Measurements from ENCODE around the gene MAP3K8.

MAP3K8 gene

GRCh38 chr10:30481603-30482002 lies 47.6 kb downstream of the MAP3K8 start:
- no peak overlapping the region for H3K4me3 ChIP-seq (ENCODE audit: low read length)
- no peaks in the 10 kb centered on the region for H3K4me1 ChIP-seq (ENCODE audit: control insufficient read depth, insufficient read depth, low read length)
- no peaks in the 10 kb centered on the region for H3K9me3 ChIP-seq (ENCODE audit: control insufficient read depth, low read length)
- H3K36me3 ChIP-seq (ENCODE audit: control insufficient read depth, insufficient read depth, low read length) = no peaks in the 10 kb centered on the region
- no peak overlapping the region for H3K9ac ChIP-seq (ENCODE audit: low read length)
- no peaks in the 10 kb centered on the region for H3K27me3 ChIP-seq (ENCODE audit: control insufficient read depth, insufficient read depth, low read length)

- no peaks in the 10 kb centered on the region for H3K27me3 ChIP-seq (ENCODE audit: control insufficient read depth, insufficient read depth, low read length)
- no peaks in the 10 kb centered on the region for H3K4me1 ChIP-seq (ENCODE audit: control insufficient read depth, insufficient read depth, low read length)
- H3K36me3 ChIP-seq (ENCODE audit: control insufficient read depth, insufficient read depth, low read length) = no peaks in the 10 kb centered on the region
Observed at GRCh38 chr10:30488316-30488715, 54.3 kb downstream of the MAP3K8 start.

GRCh38 chr10:30489346-30489745 lies 55.4 kb downstream of the MAP3K8 start:
- Histone ChIP-seq H3K9me3 (ENCODE audit: control insufficient read depth, low read length) (no peaks in the 10 kb centered on the region), H3K9ac (ENCODE audit: low read length) (no peak overlapping the region)

More at GRCh38 chr10:30488316-30488715, 54.3 kb downstream of the MAP3K8 start:
- no peaks in the 10 kb centered on the region for H3K9me3 ChIP-seq (ENCODE audit: control insufficient read depth, low read length)
- no peak overlapping the region for H3K4me3 ChIP-seq (ENCODE audit: low read length)
- H3K9ac ChIP-seq (ENCODE audit: low read length) = no peak overlapping the region

GRCh38 chr10:30490289-30491000 lies 56.5 kb downstream of the MAP3K8 start:
- no peaks in the 10 kb centered on the region for H3K36me3 ChIP-seq (ENCODE audit: control insufficient read depth, insufficient read depth, low read length)
- no peak overlapping the region for H3K4me3 ChIP-seq (ENCODE audit: low read length)
- H3K4me1 ChIP-seq (ENCODE audit: control insufficient read depth, insufficient read depth, low read length) = no peaks in the 10 kb centered on the region
- H3K27me3 ChIP-seq (ENCODE audit: control insufficient read depth, insufficient read depth, low read length) = no peaks in the 10 kb centered on the region
- no peak overlapping the region for H3K9ac ChIP-seq (ENCODE audit: low read length)
- H3K9me3 ChIP-seq (ENCODE audit: control insufficient read depth, low read length) = no peaks in the 10 kb centered on the region

More at GRCh38 chr10:30489346-30489745, 55.4 kb downstream of the MAP3K8 start:
- H3K36me3 ChIP-seq (ENCODE audit: control insufficient read depth, insufficient read depth, low read length) = no peaks in the 10 kb centered on the region
- no peaks in the 10 kb centered on the region for H3K4me1 ChIP-seq (ENCODE audit: control insufficient read depth, insufficient read depth, low read length)
- H3K27me3 ChIP-seq (ENCODE audit: control insufficient read depth, insufficient read depth, low read length) = no peaks in the 10 kb centered on the region
- H3K4me3 ChIP-seq (ENCODE audit: low read length) = no peak overlapping the region

- Histone ChIP-seq H3K36me3 (ENCODE audit: control insufficient read depth, insufficient read depth, low read length) (no peaks in the 10 kb centered on the region), H3K4me1 (ENCODE audit: control insufficient read depth, insufficient read depth, low read length) (no peaks in the 10 kb centered on the region), H3K4me3 (ENCODE audit: low read length) (no peak overlapping the region), H3K27me3 (ENCODE audit: control insufficient read depth, insufficient read depth, low read length) (no peaks in the 10 kb centered on the region), H3K9ac (ENCODE audit: low read length) (no peak overlapping the region), H3K9me3 (ENCODE audit: control insufficient read depth, low read length) (no peaks in the 10 kb centered on the region)
Observed at GRCh38 chr10:30491204-30491915, 57.4 kb downstream of the MAP3K8 start.

- H3K4me3 ChIP-seq (ENCODE audit: low read length) = no peak overlapping the region
- H3K36me3 ChIP-seq (ENCODE audit: control insufficient read depth, insufficient read depth, low read length) = no peaks in the 10 kb centered on the region
- H3K27me3 ChIP-seq (ENCODE audit: control insufficient read depth, insufficient read depth, low read length) = no peaks in the 10 kb centered on the region
- no peaks in the 10 kb centered on the region for H3K4me1 ChIP-seq (ENCODE audit: control insufficient read depth, insufficient read depth, low read length)
- no peaks in the 10 kb centered on the region for H3K9me3 ChIP-seq (ENCODE audit: control insufficient read depth, low read length)
- H3K9ac ChIP-seq (ENCODE audit: low read length) = no peak overlapping the region
Observed at GRCh38 chr10:30491916-30492515, 58.0 kb downstream of the MAP3K8 start.

GRCh38 chr10:30493609-30494530 lies 59.9 kb downstream of the MAP3K8 start:
- Histone ChIP-seq H3K9ac (ENCODE audit: low read length) (no peak overlapping the region), H3K27me3 (ENCODE audit: control insufficient read depth, insufficient read depth, low read length) (no peaks in the 10 kb centered on the region), H3K9me3 (ENCODE audit: control insufficient read depth, low read length) (no peaks in the 10 kb centered on the region), H3K36me3 (ENCODE audit: control insufficient read depth, insufficient read depth, low read length) (no peaks in the 10 kb centered on the region), H3K4me1 (ENCODE audit: control insufficient read depth, insufficient read depth, low read length) (no peaks in the 10 kb centered on the region), H3K4me3 (ENCODE audit: low read length) (no peak overlapping the region)

- H3K4me1 ChIP-seq (ENCODE audit: control insufficient read depth, insufficient read depth, low read length) = no peaks in the 10 kb centered on the region
Observed at GRCh38 chr10:30494558-30494957, 60.6 kb downstream of the MAP3K8 start.

GRCh38 chr10:30495687-30496086 lies 61.7 kb downstream of the MAP3K8 start:
- H3K4me1 ChIP-seq (ENCODE audit: control insufficient read depth, insufficient read depth, low read length) = no peaks in the 10 kb centered on the region
- H3K36me3 ChIP-seq (ENCODE audit: control insufficient read depth, insufficient read depth, low read length) = no peaks in the 10 kb centered on the region
- no peaks in the 10 kb centered on the region for H3K27me3 ChIP-seq (ENCODE audit: control insufficient read depth, insufficient read depth, low read length)
- no peaks in the 10 kb centered on the region for H3K9me3 ChIP-seq (ENCODE audit: control insufficient read depth, low read length)
- no peak overlapping the region for H3K9ac ChIP-seq (ENCODE audit: low read length)
- H3K4me3 ChIP-seq (ENCODE audit: low read length) = no peak overlapping the region

More at GRCh38 chr10:30494558-30494957, 60.6 kb downstream of the MAP3K8 start:
- no peak overlapping the region for H3K4me3 ChIP-seq (ENCODE audit: low read length)
- H3K9ac ChIP-seq (ENCODE audit: low read length) = no peak overlapping the region
- H3K27me3 ChIP-seq (ENCODE audit: control insufficient read depth, insufficient read depth, low read length) = no peaks in the 10 kb centered on the region
- H3K9me3 ChIP-seq (ENCODE audit: control insufficient read depth, low read length) = no peaks in the 10 kb centered on the region
- no peaks in the 10 kb centered on the region for H3K36me3 ChIP-seq (ENCODE audit: control insufficient read depth, insufficient read depth, low read length)

GRCh38 chr10:30499816-30500215 lies 65.8 kb downstream of the MAP3K8 start:
- Histone ChIP-seq H3K9me3 (ENCODE audit: control insufficient read depth, low read length) (no peaks in the 10 kb centered on the region), H3K9ac (ENCODE audit: low read length) (no peak overlapping the region), H3K36me3 (ENCODE audit: control insufficient read depth, insufficient read depth, low read length) (no peaks in the 10 kb centered on the region), H3K4me3 (ENCODE audit: low read length) (no peak overlapping the region), H3K4me1 (ENCODE audit: control insufficient read depth, insufficient read depth, low read length) (no peaks in the 10 kb centered on the region), H3K27me3 (ENCODE audit: control insufficient read depth, insufficient read depth, low read length) (no peaks in the 10 kb centered on the region)

GRCh38 chr10:30500534-30500933 lies 66.5 kb downstream of the MAP3K8 start:
- no peak overlapping the region for H3K9ac ChIP-seq (ENCODE audit: low read length)
- no peaks in the 10 kb centered on the region for H3K4me1 ChIP-seq (ENCODE audit: control insufficient read depth, insufficient read depth, low read length)
- H3K36me3 ChIP-seq (ENCODE audit: control insufficient read depth, insufficient read depth, low read length) = no peaks in the 10 kb centered on the region
- no peak overlapping the region for H3K4me3 ChIP-seq (ENCODE audit: low read length)
- H3K9me3 ChIP-seq (ENCODE audit: control insufficient read depth, low read length) = no peaks in the 10 kb centered on the region
- H3K27me3 ChIP-seq (ENCODE audit: control insufficient read depth, insufficient read depth, low read length) = no peaks in the 10 kb centered on the region
